ENCODE results near the gene BRD3OS. TPM values are rescaled to one million over a fixed set of nuclear protein-coding genes. Genes with fewer than 3 reads are reported as not detected.

Gene BRD3OS
- total and polyA plus RNA-seq, 10 of the 15 experiments (the other 5 are each of a cell fraction or from before 2014, with no cell fraction given): 2.1 to 13.7 (median 10.7) TPM

- TF ChIP-seq ZNF687 (IDR thresholded peaks at IDR 0.05) (0 out of 2 replicates have a peak, but pooled peaks have one; percentile 23), BCLAF1 (IDR thresholded peaks at IDR 0.05) (no peak), NFIC (IDR thresholded peaks at IDR 0.05; ENCODE audit: low read depth, low read length) (no peak), E2F8 (IDR thresholded peaks at IDR 0.05; ENCODE audit: low read depth, partially characterized antibody) (no peak), SMARCA5 (IDR thresholded peaks at IDR 0.05) (peak; percentile 57), RELA (IDR thresholded peaks at IDR 0.05; ENCODE audit: borderline replicate concordance, partially characterized antibody) (no peak), ZNF622 (IDR thresholded peaks at IDR 0.05) (no peak), CEBPB (IDR thresholded peaks at IDR 0.05; ENCODE audit: borderline replicate concordance in 1 of 2, low read depth in 2 of 2, low read length in 2 of 2) (no peak), FOXK2 (IDR thresholded peaks at IDR 0.05) (no peak), NR2C2 (IDR thresholded peaks at IDR 0.05; ENCODE audit: borderline replicate concordance, control insufficient read depth, insufficient read length, low read depth) (no peak), TCF3 (IDR thresholded peaks at IDR 0.05; ENCODE audit: borderline replicate concordance, insufficient read depth, low read depth, low read length) (0 out of 2 replicates have a peak, but pooled peaks have one; percentile 6), USF1 (IDR thresholded peaks at IDR 0.05; ENCODE audit: borderline replicate concordance, extremely low read length, insufficient read depth, low read depth, low read length) (peak; percentile 12), NR2C1 (IDR thresholded peaks at IDR 0.05) (no peak), ZBTB33 (IDR thresholded peaks at IDR 0.05) (no peak), EZH2 (IDR thresholded peaks at IDR 0.05; ENCODE audit: borderline replicate concordance, control insufficient read depth, low read depth, low read length) (no peak)
Measured at GRCh38 chr9:133991964-133992779, 33.1 kb upstream of the BRD3OS start, which contains the start of gene VAV2 (continued).

All from GM12878 (cell line).